H1 (cell line): ENCODE measurements around the gene SBK2. TPM values are rescaled to one million over a fixed set of nuclear protein-coding genes. Genes with fewer than 3 reads are reported as not detected.

Experiments
- MAFK ChIP-seq: IDR thresholded peaks from 2 replicates; pipeline ENCODE4 v1.6.1; 2012; ENCODE audit warnings: low read depth, mild to moderate bottlenecking, improper control_type of control experiment, low read length
- POU5F1 ChIP-seq: IDR thresholded peaks from 2 replicates; pipeline ENCODE4 v1.6.1; 2011; ENCODE audit warnings: low read depth, mild to moderate bottlenecking, low read length, moderate library complexity
- SAP30 ChIP-seq: fragments of 300-600 bp; sonication (generic); IDR thresholded peaks from 2 replicates; pipeline ENCODE4 v1.7.1; 2012; ENCODE audit warnings: low read length, moderate library complexity, mild to moderate bottlenecking, inconsistent platforms; ENCODE audit not compliant: insufficient read depth, insufficient replicate concordance
- SRF ChIP-seq: IDR thresholded peaks from 2 replicates; pipeline ENCODE4 v1.6.1; 2011; ENCODE audit warnings: mild to moderate bottlenecking, low read depth, low read length, moderate library complexity
- polyA plus RNA-seq, 7 experiments: library from polyadenylated mRNA; depleted of rRNA in 3 of 7; stranded (reverse) in 5 of 7; unstranded in 2 of 7; fragments of >200 nt in 5 of 7; fragments of 200-250 nt in 2 of 7; gene quantifications; 1 replicate in 5 of 7; 2 replicates in 1 of 7; 4 replicates in 1 of 7; pipeline versions ENCODE4 v1.2.1 to v1.2.3, GENCODE V29; 2011 to 2013; ENCODE audit warnings: missing spikeins in 2 of 7, mixed read lengths in 2 of 7
- total RNA-seq: library from RNA; stranded (reverse); fragmentation: NEBNext Ultra II Directional; extraction: Animal tissue kit (Norgen Biotek cat#: 25700); gene quantifications from 2 replicates; pipeline ENCODE4 v1.2.1, GENCODE V29; 2021
- TF ChIP-seq, protein P1 (sequence below): fragments of 300-600 bp; sonication (generic); IDR thresholded peaks from 2 replicates; pipeline ENCODE4 v1.7.1; 2012; ENCODE audit warnings: low read length, moderate library complexity, mild to moderate bottlenecking, inconsistent platforms; ENCODE audit not compliant: insufficient replicate concordance

Gene SBK2
- total and polyA plus RNA-seq, 2 of the 8 experiments (the other 6 are each of a cell fraction or from before 2014, with no cell fraction given), result 3.2 to 4.1 TPM

DNA sequence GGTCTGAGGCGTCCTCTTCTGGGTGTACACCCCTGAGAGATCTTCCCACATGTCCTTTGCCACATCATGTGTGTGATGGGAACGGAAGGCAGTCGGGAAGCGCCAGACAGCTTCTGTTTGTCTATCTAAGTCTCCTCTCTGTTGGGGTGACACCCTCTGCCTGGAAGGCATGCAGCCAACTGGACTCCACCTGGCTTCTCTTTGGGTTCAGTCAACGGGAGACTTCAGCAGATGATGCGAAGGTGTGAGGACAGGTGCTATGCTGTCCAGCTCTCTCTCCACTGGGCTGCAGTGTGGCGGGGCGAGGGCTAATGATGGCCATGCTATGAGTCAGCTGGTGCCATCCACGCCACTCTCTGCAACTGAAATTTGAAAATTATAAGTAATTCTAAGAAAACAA lies 22.8 kb upstream of the SBK2 start (continued):
- TF ChIP-seq, protein P1, sequence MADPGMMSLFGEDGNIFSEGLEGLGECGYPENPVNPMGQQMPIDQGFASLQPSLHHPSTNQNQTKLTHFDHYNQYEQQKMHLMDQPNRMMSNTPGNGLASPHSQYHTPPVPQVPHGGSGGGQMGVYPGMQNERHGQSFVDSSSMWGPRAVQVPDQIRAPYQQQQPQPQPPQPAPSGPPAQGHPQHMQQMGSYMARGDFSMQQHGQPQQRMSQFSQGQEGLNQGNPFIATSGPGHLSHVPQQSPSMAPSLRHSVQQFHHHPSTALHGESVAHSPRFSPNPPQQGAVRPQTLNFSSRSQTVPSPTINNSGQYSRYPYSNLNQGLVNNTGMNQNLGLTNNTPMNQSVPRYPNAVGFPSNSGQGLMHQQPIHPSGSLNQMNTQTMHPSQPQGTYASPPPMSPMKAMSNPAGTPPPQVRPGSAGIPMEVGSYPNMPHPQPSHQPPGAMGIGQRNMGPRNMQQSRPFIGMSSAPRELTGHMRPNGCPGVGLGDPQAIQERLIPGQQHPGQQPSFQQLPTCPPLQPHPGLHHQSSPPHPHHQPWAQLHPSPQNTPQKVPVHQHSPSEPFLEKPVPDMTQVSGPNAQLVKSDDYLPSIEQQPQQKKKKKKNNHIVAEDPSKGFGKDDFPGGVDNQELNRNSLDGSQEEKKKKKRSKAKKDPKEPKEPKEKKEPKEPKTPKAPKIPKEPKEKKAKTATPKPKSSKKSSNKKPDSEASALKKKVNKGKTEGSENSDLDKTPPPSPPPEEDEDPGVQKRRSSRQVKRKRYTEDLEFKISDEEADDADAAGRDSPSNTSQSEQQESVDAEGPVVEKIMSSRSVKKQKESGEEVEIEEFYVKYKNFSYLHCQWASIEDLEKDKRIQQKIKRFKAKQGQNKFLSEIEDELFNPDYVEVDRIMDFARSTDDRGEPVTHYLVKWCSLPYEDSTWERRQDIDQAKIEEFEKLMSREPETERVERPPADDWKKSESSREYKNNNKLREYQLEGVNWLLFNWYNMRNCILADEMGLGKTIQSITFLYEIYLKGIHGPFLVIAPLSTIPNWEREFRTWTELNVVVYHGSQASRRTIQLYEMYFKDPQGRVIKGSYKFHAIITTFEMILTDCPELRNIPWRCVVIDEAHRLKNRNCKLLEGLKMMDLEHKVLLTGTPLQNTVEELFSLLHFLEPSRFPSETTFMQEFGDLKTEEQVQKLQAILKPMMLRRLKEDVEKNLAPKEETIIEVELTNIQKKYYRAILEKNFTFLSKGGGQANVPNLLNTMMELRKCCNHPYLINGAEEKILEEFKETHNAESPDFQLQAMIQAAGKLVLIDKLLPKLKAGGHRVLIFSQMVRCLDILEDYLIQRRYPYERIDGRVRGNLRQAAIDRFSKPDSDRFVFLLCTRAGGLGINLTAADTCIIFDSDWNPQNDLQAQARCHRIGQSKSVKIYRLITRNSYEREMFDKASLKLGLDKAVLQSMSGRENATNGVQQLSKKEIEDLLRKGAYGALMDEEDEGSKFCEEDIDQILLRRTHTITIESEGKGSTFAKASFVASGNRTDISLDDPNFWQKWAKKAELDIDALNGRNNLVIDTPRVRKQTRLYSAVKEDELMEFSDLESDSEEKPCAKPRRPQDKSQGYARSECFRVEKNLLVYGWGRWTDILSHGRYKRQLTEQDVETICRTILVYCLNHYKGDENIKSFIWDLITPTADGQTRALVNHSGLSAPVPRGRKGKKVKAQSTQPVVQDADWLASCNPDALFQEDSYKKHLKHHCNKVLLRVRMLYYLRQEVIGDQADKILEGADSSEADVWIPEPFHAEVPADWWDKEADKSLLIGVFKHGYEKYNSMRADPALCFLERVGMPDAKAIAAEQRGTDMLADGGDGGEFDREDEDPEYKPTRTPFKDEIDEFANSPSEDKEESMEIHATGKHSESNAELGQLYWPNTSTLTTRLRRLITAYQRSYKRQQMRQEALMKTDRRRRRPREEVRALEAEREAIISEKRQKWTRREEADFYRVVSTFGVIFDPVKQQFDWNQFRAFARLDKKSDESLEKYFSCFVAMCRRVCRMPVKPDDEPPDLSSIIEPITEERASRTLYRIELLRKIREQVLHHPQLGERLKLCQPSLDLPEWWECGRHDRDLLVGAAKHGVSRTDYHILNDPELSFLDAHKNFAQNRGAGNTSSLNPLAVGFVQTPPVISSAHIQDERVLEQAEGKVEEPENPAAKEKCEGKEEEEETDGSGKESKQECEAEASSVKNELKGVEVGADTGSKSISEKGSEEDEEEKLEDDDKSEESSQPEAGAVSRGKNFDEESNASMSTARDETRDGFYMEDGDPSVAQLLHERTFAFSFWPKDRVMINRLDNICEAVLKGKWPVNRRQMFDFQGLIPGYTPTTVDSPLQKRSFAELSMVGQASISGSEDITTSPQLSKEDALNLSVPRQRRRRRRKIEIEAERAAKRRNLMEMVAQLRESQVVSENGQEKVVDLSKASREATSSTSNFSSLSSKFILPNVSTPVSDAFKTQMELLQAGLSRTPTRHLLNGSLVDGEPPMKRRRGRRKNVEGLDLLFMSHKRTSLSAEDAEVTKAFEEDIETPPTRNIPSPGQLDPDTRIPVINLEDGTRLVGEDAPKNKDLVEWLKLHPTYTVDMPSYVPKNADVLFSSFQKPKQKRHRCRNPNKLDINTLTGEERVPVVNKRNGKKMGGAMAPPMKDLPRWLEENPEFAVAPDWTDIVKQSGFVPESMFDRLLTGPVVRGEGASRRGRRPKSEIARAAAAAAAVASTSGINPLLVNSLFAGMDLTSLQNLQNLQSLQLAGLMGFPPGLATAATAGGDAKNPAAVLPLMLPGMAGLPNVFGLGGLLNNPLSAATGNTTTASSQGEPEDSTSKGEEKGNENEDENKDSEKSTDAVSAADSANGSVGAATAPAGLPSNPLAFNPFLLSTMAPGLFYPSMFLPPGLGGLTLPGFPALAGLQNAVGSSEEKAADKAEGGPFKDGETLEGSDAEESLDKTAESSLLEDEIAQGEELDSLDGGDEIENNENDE, result no peak
- TF ChIP-seq SRF (no peak), POU5F1 (no peak), MAFK (no peak), SAP30 (no peak)
